Measurements from ENCODE around the gene ATAD3C.

- TF ChIP-seq CTCF (IDR thresholded peaks at IDR 0.05) (no peak), POLR2A (IDR thresholded peaks at IDR 0.05) (no peak)
Measured at GRCh38 chr1:1489231-1489630, 39.7 kb downstream of the ATAD3C start.

All from adrenal gland (tissue), 5 donors.